Stimulated activated CD8-positive, alpha-beta memory T cell treated with anti-CD3 and anti-CD28 coated beads, Interleukin-7, amount 100 ng/mL, for 1 hour (primary cell): Measurements from ENCODE around the gene P2RX6.
"Not testable (repeated sequence)": the region's sequence is repeated elsewhere in the genome, so short reads cannot be mapped to it uniquely, and the experiment has no call there.

Source experiments
- DNase-seq, 2 donors: peaks; one replicate each; pipeline ENCODE4 v3.0.0-alpha.2; 2020; ENCODE audit warnings: low read depth in 2 of 2

P2RX6 gene

DNA sequence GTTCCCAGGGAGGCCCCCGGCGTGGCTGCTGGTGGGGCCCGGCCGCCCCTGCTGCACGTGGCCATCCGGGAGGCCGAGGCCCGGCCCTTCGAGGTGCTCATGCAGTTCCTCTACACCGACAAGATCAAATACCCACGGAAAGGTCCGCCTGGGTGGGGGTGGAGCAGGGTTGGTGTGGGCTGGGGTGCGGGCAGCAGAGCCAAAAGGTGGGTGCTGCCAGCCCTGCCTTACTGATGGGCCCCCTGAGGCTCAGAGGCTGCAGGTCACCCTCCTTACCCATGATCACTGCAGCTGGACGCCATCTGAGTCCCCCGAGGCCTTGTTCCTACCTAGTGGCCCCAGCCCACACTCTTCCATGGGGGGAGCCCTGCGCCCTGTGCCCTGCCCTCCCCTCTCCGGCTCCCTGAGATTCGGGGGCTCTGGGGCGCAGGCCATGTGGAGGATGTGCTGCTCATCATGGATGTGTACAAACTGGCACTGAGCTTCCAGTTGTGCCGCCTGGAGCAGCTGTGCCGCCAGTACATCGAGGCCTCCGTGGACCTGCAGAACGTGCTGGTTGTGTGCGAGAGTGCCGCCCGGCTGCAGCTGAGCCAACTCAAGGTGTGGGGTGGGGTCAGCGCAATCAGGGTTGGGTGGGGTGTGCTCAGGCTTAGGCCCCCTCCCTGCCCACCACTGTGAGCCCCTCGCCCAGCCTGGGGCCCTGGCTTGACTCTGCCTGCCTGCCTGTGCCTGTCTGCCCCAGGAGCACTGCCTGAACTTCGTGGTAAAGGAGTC lies 20.6 kb upstream of the P2RX6 start:
- no peak for DNase-seq

DNA sequence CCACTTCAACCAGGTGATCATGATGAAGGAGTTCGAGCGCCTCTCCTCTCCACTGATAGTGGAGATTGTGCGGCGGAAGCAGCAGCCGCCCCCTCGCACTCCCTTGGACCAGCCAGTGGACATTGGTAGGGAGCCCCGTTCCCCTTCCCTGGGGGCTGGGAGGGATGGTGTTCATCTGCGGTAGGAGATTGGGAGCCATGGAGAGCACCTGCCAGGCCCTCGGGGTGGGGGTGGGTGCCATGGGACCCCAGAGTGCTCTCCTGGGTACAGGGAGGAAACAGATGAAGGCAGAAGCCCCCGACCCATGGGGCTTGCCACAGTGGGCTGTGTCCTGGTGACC lies 20.1 kb upstream of the P2RX6 start:
- DNase-seq = no peak

DNA sequence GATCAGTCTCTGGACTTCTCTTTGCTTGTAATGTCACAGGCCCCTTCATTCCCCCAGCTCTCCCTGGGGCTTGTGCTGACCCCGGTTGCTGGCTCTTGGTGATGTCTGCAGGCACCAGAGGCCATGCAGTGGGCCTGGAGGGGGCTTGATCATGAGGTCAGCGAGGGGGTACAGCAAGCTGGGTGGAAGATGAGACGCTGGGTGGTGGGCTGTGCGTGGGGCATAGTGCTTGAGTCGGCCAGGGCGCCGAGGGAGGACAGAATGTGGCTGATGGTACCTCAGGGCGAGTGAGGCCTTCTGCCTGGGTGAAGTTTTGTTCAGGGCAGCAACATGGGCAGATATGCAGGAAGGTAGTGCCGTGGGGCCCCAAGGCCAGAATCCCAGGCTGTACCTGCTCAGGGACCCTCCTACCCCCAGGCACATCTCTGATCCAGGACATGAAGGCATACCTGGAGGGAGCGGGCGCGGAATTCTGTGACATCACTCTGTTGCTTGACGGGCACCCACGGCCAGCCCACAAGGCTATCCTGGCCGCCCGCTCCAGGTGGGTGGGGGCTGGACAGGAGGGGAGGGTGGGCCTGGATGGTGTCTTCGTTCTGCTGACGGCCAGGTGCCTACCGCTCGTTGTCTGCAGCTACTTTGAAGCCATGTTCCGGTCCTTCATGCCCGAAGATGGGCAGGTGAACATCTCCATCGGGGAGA lies 19.5 kb upstream of the P2RX6 start:
- no peak for DNase-seq

DNA sequence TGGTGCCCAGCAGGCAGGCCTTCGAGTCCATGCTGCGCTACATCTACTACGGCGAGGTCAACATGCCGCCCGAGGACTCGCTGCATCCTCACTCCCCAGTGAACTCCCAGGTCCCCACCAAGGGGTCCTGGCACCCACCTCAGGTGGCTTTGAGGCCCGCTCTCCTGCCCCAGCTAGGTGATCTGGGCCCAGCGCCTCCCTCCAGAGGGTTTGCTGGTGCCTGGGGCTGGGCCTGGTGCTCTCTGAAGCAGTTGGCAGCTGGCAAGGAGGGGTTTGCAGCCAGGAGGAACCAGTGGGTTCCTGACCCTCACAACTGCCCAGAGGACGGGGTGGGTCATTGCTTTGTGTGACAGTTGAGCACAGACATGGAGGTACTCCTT lies 18.9 kb upstream of the P2RX6 start:
- DNase-seq = no peak

DNA sequence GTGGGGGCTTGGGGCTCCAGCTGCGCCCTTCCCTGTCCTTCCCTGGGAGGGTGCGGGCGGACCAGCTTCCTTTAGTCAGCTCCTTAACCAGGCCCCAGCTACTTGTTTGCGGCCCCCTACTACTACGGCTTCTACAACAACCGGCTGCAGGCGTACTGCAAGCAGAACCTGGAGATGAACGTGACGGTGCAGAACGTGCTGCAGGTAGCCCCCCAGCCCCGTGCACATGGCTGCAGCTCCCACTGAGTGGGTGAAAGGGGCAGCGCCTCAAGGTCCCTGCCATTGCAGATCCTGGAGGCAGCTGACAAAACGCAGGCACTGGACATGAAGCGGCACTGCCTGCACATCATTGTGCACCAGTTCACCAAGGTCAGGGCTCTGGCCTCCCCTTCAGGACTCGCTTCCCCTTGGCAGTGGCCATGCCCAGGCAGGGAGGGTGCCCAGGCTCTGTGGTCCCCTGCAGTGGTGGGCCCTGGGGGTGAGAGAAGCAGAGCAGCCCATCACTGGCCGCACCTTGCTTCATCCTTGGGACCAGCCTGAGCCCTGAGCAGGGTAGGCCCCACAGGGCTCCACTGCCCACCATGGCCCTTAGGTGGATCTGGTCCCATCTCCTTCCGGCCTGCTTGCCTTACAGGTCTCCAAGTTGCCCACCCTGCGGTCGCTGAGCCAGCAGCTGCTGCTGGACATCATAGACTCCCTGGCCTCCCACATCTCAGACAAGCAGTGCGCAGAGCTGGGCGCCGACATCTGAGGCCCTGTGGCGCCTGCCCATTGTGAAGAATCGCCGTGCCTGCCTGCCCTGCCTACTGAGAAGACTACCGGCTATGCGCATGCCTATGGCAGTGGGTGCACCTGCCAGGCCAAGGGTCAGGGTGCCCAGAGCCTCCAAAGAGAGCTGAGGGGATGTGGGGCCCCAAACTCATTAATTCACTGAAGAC lies 18.1 kb upstream of the P2RX6 start:
- DNase-seq = no peak

DNA sequence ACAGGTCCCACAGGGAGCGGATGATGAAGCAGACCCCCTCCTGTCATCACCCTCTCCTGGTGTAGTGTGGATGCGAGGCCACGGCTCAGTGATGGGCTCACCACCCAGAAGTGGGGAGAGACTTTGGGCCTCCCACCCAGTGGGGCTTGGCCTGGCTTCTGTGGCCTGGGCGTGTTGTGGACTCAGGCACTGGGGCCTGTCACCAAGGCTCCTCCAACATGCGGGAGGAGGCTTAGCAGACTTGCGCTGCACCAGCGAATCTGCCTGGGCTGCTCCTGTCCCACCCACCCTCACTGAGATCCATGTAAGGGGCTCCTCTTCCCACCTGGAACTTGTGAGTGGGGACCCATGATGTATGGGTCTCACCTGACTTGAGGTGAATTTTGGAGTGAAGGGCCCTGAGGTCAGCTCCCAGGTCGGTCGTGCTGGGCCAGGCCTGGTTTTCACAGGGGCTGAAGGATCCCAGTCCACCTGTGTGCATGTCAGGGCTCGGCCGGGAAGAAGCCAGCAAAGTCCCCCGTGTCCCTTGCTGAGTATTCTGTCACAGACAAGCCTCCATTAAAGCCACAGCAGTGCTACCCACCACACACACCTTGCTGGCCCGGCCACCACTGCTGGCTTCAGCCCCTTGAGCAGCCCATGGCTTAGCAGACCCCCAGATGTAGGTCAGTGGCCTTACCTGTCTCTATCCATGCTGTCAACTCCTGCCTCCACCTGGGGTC lies 17.3 kb upstream of the P2RX6 start:
- DNase-seq = no peak

DNA sequence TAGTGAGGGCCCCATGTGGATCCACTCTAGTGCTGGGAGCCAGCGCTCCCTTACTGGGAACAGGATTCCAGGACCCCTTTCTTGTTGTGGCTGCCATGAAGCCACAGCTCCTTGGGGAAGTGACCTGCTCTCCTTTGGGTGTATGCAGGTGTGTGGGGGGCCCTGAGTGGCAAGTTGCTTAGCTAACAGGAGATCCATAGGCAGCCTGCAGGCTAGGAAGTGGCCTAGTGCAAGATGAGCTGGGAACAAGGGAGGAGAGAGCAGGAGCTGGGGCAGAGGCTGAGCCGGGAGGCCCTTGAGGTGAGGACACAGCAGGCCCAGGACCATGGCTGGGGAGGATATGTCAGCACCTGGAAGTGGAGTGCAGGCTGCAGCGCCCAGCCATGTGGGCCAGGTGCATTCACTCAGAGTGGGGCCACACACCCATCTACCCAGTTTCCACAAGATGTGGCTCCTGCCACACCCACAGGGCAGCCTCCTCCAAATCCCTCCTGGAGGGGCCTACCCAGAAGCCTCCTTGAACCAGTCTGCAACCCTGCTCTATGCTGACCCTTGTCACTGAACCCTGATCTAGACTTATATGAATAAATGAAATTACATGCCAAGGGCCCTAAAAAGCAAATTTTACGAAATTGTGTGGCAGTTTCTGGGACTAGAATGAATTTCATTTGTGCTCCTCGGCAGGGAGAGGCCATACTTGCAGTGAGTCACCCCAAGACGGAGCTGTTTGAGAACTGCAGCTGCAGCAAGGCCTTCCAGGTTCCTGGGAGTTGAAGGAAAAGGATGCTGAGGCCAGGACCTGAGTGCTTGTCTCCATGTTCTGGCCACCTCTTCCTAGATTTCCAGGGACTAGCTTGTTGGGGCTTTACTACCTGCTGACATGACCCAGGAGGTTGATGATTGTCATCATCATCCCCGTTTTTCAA lies 16.3 kb upstream of the P2RX6 start:
- no peak for DNase-seq

DNA sequence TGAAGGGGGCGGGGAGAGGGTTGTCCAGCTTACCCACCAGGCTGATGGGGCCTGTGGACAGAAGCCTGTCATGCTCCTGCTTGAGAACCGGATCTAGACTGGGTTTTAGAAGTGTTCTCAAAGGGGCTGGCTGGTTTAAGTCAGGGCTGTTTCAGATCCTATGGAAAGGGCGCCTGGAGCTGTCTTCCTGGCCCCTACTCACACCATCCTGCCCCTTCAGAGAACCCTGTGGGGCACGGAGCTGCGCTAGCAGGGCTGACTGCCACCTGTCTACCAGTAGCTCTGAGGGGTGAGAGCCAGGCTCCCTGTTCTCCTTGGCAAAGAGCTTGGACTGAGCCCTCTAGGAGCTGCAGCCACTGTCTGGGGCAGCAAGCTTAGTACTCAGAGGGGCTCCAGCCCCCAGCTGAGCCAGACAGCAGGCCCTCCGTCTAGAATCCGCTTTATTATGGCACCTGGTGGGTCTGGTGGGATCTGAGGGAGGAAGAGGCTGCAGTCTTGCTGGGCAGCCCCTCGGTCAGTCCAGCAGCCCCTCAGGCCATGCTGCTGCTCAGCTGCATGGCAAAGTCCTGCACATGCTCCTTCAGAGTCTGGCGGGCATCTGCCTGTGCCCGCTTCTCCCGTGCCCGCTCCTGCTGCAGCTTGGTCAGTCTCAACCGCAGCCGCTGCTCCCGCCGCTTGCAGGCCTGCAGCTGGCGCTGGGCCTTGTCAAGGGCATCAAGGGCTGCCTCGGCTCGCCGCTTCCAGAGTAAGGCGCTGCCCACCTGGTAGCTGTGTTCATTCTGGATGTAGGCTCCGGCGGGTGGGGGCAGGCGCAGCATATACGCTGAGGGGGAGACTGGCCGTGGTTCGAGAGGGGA lies 15.4 kb upstream of the P2RX6 start:
- no peak for DNase-seq

DNA sequence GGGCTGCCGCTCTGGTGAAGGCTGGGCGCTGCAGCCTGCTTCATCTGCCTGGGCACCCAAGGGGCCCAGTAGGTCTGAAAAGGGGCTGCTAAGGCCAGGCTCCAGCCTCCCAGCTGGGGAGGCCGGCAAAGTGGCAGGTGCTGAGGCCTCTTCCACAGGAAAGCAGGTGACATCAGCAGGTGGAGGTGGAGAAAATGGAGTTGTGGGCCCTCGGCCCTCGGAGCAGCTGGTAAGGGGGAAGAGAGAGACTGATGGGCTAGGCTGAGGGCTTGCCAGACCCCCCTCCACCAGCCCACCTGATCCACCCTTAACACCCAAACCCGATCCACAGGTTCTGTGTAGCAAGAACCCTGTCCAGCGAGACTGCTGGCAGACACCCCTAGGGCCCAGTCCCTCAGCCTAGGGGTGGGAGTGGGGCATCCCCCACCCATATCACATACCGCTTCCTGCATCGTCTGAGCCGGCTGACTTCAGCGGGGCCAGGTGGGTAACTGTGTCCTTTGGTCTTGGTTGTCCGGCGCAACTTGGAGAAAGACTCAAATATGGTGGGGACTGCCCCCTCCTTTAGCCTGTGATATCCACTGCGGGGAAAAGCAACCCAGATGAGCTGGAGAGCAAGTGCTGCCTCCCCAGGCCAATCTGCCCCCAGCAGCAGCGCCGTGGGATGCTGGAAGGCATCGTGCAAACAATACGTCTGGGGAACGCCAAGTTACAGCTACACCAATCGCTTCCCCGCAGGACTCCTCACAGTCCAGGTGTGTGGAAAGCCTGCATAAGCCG lies 14.6 kb upstream of the P2RX6 start:
- DNase-seq = no peak

DNA sequence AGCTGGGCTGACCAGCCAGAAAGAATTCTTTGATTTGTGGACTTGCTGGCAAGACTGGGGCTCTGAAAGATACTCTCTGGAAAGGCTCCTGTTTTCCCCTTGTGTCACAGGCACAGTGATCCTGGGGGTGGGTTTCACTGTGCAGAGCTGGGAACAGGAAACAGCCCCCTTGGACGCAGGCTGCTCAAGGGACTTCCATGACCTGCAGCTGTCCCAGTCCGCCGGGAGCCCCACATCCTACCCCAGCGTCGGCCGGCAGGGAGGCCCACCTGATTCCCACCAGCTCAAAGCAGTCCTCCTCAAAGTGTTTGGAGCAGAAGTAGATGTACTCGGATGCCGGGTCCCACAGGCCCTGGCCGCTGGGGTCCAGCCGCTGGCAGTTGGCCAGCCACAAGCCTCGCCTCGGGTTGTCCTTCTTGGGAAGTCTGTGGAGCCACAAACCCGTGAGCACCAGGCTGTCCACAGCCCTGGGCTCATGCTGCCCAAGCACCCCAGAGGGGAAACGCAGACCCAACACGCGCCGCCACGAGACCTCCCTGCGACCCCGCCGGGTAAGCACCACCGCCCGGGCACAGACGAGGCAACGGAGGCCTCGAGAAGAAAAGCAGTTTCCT lies 13.9 kb upstream of the P2RX6 start:
- no peak for DNase-seq

DNA sequence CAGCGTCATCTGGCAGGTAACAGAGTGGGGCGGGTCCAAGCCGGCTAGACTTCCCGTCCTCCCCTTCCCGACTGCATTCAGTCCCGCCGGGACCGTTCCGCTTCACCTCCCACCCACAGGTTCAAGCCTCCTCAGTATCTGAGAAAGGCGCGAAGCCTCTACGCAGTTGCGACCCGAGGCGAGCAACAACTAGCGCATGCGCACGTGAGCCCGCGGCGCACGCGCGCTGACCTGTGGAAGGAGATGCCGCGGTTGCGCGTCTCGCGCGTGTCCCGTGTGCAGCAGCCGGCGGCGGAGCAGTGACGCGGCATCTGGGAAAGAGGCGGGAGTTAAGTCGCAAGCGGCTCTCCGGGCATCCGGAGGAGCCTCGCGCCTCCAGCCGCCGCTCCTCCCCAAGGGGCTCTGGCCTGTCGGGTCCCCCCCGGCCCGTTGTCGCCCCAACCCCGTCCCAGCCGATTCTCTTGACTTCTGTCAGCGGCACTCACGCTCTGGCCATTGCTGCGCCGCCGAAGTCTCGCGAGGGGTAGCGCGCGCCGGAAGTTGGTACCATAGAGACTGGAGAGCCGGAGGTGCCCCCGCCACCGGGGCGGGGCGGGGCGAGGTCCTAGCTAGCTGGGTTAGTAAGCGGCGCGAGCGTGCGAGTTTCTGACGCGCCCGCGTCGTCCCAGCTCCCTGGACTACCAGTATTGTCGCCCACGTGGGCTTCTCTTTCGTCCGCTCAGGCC lies 13.2 kb upstream of the P2RX6 start, which contains the start of gene THAP7:
THAP7 (minus strand) TSS at position 518 of the 725 bp plus-strand sequence; CDS start at position 311, 207 bp downstream.
- peak; percentile 90 to 91 for DNase-seq

DNA sequence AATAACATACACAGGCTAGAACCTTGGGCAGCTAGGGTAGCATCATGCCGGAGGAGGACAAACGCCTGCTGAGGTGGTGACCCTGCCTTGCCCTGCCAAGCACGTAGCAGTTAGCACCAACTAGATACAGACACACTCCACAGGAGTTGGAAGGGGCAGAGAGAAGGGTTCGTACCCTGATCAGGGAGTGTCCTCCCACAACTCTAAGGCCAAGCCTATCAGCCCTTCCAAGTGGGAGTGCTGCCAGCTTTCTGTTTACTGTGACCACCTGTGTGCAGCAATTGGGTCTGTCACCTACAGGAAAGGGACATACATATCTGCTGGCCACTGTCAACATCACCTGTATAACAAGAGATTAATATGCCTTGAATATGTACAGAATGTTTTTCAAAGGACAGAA lies 11.2 kb upstream of the P2RX6 start:
- DNase-seq = no peak

DNA sequence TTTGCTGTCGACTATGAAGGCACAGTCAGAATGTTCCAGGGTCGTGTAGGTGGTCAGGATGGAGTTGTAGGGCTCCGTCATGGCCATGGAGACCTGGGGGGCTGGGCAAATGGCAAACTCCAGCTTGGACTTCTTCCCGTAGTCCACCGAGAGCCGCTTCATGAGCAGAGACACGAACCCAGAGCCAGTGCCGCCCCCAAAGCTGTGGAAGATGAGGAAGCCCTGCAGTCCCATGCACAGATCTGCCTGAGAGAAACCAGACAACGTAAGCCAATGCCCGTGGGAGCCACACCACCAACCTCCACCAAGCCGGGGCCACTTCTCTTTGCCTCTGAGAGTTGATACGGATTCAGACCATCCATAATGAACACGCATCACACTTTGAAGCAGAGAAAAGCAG lies 5.8 kb upstream of the P2RX6 start:
- not testable (repeated sequence) for DNase-seq

DNA sequence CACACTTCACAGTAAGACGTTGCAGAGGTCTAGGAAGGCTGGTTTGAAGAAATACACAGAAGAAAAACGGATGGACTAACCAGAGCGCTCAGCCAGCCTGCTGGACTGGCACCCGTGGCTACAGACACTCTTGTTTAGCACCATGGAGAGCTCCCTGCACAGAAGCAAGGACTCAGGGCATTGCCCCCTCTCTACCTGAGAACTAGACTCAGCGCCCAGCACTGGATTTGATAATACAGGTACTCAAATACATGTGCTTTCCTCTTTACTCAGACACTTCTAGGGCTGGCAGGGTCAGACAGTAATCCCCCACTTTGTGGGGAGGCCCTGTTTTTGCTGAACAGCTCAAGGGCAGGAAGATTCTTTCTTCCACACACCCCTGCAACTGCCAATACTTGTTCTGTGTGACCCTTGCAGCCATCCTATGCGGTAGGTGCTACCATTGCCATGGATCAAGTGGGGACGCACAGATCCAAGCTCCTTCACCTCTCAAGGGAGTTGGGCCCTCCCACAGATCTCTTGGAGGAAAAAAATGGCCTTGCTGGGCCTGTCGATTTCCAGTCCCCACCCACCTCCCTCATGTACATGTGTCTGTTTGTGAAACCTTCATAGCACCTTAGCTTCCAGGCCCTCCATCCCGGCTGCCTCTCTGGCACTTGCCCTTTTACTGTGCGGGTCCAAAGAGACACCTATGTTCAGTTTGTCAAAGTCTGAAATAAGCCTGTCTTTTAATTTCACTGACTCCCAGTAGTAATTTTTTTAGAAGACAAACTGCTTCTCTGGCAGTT lies 5.1 kb upstream of the P2RX6 start:
- no peak for DNase-seq

DNA sequence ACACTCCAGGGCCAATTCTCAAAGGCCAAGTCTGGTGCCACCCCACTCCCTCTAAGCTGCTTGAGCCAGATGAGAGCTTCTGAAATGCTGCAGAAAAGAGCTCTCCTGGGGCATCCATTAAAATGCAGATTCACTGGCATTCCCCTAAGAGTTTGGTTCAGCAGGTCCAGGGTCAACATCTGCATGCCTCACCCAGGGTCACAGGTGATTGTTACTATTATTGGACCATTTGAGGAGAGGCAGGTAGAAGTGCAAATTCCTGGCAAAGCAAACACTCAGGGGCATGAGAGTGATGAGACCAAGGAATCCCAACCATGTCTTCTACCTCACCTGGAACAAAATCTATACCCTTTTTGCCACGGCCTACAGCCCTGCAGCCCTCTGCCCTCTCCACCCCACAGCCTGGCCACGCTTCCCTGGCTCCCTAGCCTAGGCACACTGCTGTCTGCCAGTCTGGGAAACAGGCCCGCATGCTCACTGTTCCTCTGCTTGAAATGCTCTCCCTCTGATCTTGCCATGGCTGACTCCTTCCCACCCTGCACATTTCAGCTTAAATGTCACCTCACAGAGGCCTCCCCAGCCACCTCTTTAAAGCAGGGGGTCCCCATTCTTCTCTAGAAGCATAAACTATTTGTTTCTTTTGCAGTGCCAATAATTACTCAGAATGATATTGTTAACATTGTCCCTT lies 4.4 kb upstream of the P2RX6 start:
- DNase-seq = no peak
